ENCODE results near the gene FAM149A. TPM values are rescaled to one million over a fixed set of nuclear protein-coding genes. Genes with fewer than 3 reads are reported as not detected.

Gene FAM149A
- under 1 TPM in 1 of 2 experiments, not detected in 1; 0.38 TPM for total RNA-seq

DNA sequence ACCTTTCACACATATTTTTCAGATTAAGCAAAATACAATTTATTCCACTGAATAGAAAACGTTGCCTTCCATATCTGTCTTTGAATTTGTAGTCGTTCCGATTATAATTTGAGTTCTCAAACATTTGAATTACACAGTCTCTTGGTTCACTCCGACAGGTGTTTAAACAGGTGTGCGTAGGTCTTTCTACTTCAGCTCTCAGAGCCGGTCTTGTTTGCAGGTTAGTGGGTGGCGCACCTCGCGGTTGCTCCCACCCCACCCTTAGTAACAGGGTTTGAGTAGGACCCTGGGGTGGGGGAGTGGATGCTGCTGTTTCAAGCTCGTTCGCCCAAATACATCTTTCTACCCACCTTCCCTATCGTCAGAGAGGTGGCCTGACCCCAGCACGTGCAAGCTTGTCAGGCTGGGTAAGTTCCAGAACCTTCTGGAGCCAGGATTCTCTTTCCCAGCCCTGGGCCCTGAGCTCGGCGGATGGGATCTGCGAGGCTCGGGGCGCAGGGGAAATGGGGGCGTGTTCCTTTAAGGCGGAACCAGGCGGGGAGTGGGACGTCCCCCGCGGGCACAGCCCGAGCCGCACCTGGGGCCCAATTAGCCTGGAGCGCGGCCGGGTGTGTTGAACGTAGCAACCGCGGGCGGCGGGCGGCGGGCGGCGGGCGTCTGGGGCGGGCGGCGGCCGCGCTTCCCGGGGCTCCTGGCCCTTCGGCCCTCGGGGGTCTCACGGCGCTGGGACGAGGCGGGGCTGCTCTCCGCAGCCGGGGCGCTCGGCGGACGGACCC lies at the start of gene FAM149A:
TSS of gene FAM149A (plus strand) at position 591 of the 776 bp plus-strand sequence.
- DNase-seq = peak; percentile 39
- no peaks in the 10 kb centered on the region for H3K9me3 Mint-ChIP-seq
- H3K27me3 Mint-ChIP-seq = peaks cover 41% of the 10 kb centered on the region
- ChIA-PET POLR2A (no interaction called here), CTCF (interaction anchor here (0.6 kb wide), 2 partner anchors 198 to 642 kb away, joined by 3 read pairs; no protein-coding TSS in a partner anchor)
- H3K36me3 Mint-ChIP-seq (ENCODE audit: low read depth) = no peaks in the 10 kb centered on the region
- peaks cover 4% of the 10 kb centered on the region for H3K4me1 Mint-ChIP-seq
- H3K4me3 Mint-ChIP-seq = no peak within 1 kb of the TSS
- no peak within 1 kb of the TSS for H3K27ac Mint-ChIP-seq

DNA sequence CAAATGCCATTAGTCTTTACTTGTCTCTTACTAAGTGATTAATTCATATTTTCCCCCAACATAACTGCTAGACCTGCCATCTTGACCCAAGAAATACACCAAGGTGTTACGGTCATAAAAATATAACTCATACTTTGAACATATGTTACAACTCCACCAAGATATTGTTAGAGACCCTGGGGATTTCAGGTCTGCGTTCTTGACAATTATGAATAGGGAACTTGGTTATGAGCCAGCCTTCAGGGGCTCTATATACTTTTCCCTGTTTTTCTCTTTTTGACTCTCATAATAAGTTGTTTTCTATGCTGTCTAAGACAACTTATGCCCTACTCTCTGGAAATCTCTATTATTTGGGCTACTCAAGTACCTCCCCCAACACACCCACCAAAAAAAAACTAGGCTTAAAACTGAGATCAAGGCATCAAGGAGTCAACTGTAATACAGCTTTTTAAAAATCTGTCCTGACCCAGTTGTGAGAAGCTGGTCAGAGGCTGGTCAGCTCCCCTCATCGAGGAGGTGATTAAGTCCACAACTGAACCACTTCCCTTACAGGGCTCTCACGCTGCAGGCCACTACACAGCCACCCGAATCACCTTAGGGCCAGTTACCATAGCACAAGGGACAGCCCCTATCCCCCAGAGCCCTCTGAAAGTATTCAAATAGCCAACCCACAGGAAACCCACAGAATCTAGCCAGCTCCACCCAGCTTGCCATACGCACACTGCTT lies 46.1 kb upstream of the FAM149A start:
- peak; percentile 29 for DNase-seq
- H3K36me3 Mint-ChIP-seq (ENCODE audit: low read depth) = peaks cover 2% of the 10 kb centered on the region
- peaks cover 10% of the 10 kb centered on the region for H3K4me1 Mint-ChIP-seq
- H3K9me3 Mint-ChIP-seq = peaks cover 5% of the 10 kb centered on the region
- CTCF ChIA-PET = interaction anchor here (1.0 kb wide), 1 partner anchor 21 kb away, joined by 3 read pairs; no protein-coding TSS in a partner anchor
- POLR2A ChIA-PET = no interaction called here
- H3K27me3 Mint-ChIP-seq = peaks cover 11% of the 10 kb centered on the region
- no peak overlapping the region for H3K4me3 Mint-ChIP-seq
- no peak overlapping the region for H3K27ac Mint-ChIP-seq

DNA sequence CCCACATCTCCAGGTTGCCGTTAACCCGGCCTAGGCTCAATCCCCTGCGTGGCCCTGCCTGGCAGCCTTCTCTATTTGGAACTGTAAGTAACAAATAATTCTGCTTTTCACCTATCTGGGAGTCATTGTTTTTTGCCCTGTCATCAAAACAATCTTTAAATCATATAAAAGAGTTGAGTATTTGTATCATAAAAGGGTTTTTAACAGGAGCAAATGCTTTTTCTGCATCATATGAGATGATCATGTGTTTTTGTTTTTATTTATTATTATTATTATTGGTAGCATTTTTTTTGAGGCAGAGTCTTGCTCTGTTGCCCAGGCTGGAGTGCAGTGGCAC lies 45.6 kb upstream of the FAM149A start:
- H3K36me3 Mint-ChIP-seq (ENCODE audit: low read depth) = peaks cover 2% of the 10 kb centered on the region
- no peak overlapping the region for H3K27ac Mint-ChIP-seq
- no peak for DNase-seq
- H3K4me1 Mint-ChIP-seq = peaks cover 10% of the 10 kb centered on the region
- peaks cover 5% of the 10 kb centered on the region for H3K9me3 Mint-ChIP-seq
- ChIA-PET POLR2A (no interaction called here), CTCF (interaction anchor here (1.0 kb wide), 1 partner anchor 22 kb away, joined by 3 read pairs; no protein-coding TSS in a partner anchor)
- H3K27me3 Mint-ChIP-seq = peaks cover 14% of the 10 kb centered on the region
- H3K4me3 Mint-ChIP-seq = no peak overlapping the region

DNA sequence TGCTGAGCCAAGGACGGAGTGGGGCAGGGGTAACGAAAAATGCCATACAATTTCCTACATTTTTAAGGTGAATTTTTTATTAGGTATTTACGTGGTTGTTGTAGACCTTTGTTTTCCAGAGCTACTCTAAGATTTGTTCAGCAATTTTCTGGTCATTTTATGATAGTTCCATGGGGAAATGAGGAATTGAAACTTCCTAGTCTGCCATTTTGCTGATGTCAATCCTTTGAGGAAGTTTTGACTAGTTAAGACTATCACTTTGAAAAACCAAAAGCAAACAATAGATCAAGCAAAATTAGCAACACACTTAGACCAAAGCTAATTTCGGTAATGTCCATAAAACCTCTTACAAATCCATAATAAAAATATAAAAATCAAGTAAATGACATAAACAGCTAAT lies 42.6 kb upstream of the FAM149A start:
- H3K4me3 Mint-ChIP-seq = no peak overlapping the region
- no peak for DNase-seq
- H3K9me3 Mint-ChIP-seq = peaks cover 5% of the 10 kb centered on the region
- H3K36me3 Mint-ChIP-seq (ENCODE audit: low read depth) = peaks cover 2% of the 10 kb centered on the region
- H3K27me3 Mint-ChIP-seq = peaks cover 16% of the 10 kb centered on the region
- CTCF ChIA-PET = interaction anchor here (1.5 kb wide), 1 partner anchor 24 kb away, joined by 4 read pairs; no protein-coding TSS in a partner anchor
- H3K27ac Mint-ChIP-seq = no peak overlapping the region
- peaks cover 10% of the 10 kb centered on the region for H3K4me1 Mint-ChIP-seq
- POLR2A ChIA-PET = no interaction called here

DNA sequence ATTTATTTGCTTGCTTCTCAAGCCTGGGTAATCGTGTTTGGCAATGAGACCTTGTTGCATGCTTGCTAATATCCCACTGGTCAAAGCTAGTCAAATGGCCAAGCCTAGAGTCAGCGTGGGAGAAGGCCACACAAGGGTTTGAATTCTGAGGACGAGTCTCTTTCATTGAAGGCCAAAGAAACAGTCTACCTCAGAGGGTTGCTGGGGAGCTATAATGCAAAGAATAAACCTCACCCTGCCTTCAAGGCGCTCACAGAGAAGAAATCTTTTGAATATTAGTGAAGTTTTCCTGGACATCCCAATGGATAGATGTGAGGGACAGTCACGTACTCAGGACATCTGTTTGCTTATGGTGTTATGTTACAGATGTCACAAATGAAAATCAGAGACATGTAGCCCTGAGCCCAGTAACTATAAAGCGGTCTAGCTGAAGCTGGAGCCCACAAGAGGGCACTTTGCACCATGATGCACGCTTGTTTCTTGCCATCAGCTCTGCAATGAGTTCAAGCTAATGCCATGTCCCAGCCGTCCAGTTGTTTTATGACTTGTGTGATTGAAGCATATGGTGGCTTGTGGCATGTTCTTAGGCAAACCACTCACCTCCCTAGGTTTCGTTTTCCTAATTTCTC lies 36.6 kb upstream of the FAM149A start:
- CTCF ChIA-PET = interaction anchor here (0.8 to 3.2 kb wide), 8 partner anchors 9 to 136 kb away, joined by 3 to 37 read pairs (median 6); partner anchors contain the start of gene CYP4V2
- peaks cover 5% of the 10 kb centered on the region for H3K27me3 Mint-ChIP-seq
- POLR2A ChIA-PET = interaction anchor here (2.4 kb wide), 1 partner anchor 124 kb away, joined by 12 read pairs; the partner anchor contains the start of gene CYP4V2
- H3K4me1 Mint-ChIP-seq = peaks cover 15% of the 10 kb centered on the region
- no peaks in the 10 kb centered on the region for H3K9me3 Mint-ChIP-seq
- H3K4me3 Mint-ChIP-seq = no peak overlapping the region
- H3K36me3 Mint-ChIP-seq (ENCODE audit: low read depth) = no peaks in the 10 kb centered on the region
- H3K27ac Mint-ChIP-seq = no peak overlapping the region
- DNase-seq = peak; percentile 51

DNA sequence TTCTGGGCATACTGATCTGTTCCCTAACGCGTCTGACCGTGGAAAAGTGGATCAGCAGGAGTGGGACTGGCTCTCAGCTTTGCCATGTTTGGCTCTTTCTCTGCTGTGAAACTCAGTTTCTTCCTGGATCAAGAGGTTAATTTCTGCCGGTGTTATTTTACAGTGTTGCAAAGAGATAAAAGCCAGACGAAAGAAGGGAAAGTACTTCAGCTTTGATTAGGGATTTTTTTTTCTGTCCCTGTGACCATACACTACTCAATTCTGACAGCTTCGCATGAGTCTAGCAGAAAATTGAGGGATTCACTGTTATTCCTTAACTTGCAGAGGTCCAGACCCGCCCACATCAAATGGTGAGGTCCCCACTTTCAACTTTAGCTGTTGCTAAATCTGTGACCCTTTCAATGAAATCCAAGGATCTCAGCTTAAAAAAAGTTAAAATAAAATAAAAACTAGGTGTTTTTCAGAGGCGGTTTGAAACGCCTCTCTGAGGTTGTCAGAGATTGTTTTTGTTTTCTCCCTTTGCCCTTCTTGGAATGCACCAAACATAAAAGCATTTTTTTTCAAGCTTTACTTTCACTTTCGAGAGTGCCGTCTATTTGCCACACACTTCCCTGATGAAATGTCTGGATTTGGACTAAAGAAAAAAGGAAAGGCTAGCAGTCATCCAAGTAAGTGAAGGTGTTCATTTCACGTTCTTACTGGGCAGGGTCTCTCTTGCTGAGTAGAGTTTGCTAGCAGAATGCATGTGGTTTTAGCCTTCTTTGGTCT lies 35.7 kb upstream of the FAM149A start, which contains the start of gene TLR3:
TSS of gene TLR3 (plus strand) at position 576 of the 768 bp plus-strand sequence. CDS start 7,464 bp downstream, outside the sequence.
- no peak for DNase-seq
- Mint-ChIP-seq H3K9me3 (no peaks in the 10 kb centered on the region), H3K36me3 (ENCODE audit: low read depth) (no peaks in the 10 kb centered on the region), H3K4me3 (peak within 1 kb of the TSS; percentile 69), H3K27ac (no peak within 1 kb of the TSS), H3K27me3 (peaks cover 4% of the 10 kb centered on the region), H3K4me1 (peaks cover 15% of the 10 kb centered on the region)
- POLR2A ChIA-PET = interaction anchor here (0.8 to 2.4 kb wide), 2 partner anchors 76 to 123 kb away, joined by 4 to 12 read pairs; partner anchors contain the start of gene CYP4V2
- CTCF ChIA-PET = interaction anchor here (0.7 to 3.2 kb wide), 8 partner anchors 8 to 518 kb away, joined by 3 to 37 read pairs (median 6); partner anchors contain the start of gene CYP4V2

DNA sequence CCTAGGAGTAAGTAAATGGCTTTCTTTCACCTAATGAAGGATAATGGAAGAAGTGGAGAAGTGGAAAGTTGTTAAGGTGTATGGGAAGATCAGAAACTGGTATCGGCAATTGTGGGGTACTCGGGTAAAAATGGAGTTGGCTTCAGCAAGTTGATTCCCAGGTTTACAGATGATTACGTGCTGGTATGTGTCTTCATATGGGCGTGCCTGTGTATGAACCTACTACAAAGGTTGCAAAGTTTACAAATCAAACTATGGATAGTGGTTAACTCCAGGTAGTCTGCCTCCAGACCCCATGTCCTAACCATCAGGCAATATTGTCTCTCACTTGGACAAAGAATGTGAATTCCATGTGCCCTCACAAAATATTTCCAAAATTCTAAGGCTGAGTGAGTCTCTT lies 34.8 kb upstream of the FAM149A start:
- peaks cover 2% of the 10 kb centered on the region for H3K27me3 Mint-ChIP-seq
- DNase-seq = no peak
- no peaks in the 10 kb centered on the region for H3K36me3 Mint-ChIP-seq (ENCODE audit: low read depth)
- ChIA-PET CTCF (interaction anchor here (3.1 to 3.2 kb wide), 2 partner anchors 67 to 122 kb away, joined by 21 to 37 read pairs; partner anchors contain the start of gene CYP4V2), POLR2A (no interaction called here)
- peak overlapping the region; percentile 69 for H3K4me3 Mint-ChIP-seq
- H3K27ac Mint-ChIP-seq = no peak overlapping the region
- peaks cover 15% of the 10 kb centered on the region for H3K4me1 Mint-ChIP-seq
- no peaks in the 10 kb centered on the region for H3K9me3 Mint-ChIP-seq

DNA sequence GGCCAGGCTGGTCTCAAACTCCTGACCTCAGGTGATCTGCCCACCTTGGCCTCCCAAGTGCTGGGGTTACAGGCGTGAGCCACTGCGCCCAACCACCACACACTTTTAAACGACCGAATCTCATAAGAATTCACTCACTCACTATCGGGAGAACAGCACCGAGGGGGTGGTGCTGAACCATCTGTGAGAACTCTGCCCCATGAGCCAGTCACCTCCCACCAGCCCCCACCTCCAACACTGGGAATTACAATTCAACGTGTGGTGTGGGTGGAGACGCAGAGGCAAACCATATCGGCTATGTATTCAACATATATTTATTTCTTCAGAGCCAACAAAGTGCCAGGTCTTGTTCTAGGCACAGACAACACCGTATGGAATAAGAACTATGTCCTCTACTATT lies 32.0 kb upstream of the FAM149A start:
- DNase-seq = no peak
- no peaks in the 10 kb centered on the region for H3K36me3 Mint-ChIP-seq (ENCODE audit: low read depth)
- peaks cover 14% of the 10 kb centered on the region for H3K4me1 Mint-ChIP-seq
- H3K27me3 Mint-ChIP-seq = no peaks in the 10 kb centered on the region
- no peak overlapping the region for H3K4me3 Mint-ChIP-seq
- CTCF ChIA-PET = no interaction called here
- no peaks in the 10 kb centered on the region for H3K9me3 Mint-ChIP-seq
- no peak overlapping the region for H3K27ac Mint-ChIP-seq
- POLR2A ChIA-PET = no interaction called here

DNA sequence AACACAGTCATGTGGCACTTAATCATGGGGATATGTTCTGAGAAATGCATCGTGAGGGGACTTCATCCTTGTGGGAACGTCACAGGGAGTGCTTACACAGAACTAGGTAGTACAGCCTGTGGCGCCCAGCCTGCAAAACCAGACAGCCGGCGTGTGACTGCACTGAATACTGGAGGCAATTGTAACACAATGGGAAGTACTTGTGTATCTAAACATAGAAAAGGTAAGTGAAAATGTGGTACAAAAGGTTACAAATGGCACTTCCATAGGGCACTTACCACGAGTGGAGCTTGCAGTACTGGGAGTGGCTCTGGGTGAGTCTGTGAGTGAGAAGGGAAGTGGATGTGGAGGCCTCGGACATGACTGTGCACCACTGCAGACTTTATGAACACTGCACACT lies 30.3 kb upstream of the FAM149A start:
- Mint-ChIP-seq H3K9me3 (no peaks in the 10 kb centered on the region), H3K27ac (no peak overlapping the region), H3K27me3 (no peaks in the 10 kb centered on the region), H3K4me3 (no peak overlapping the region), H3K36me3 (ENCODE audit: low read depth) (no peaks in the 10 kb centered on the region), H3K4me1 (peaks cover 8% of the 10 kb centered on the region)
- POLR2A ChIA-PET = no interaction called here
- CTCF ChIA-PET = no interaction called here
- DNase-seq = no peak

DNA sequence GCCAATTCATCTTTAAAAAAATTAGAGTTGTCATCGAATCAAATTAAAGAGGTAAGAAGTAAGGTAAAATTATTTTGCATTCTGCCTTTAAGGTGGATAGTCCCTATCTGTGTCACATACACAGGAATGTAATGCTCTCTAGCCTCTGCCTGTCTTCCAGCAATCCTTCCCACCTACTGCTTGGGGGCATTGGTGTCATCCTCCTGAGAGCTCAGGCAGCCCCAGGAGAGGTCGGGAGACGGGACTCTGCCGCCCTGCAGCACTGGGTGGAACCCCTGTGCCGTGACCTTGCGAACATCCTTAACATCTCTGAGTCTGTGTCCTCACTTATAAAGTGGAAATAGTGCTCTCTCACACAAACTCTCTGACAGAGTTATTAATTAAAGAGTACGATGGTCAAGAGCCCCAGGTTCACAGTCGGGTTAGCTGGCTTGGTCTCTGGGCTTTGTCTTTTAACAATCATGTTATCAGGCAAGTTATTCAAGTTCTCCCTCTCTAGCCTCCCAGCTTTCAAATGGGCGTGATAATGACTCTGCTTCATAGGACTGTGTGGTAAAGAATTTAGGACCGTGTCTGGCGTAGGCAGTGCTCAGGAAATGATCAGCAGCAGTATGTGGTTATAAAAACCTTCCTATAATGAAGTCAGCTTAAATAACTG lies 25.4 kb upstream of the FAM149A start:
- CTCF ChIA-PET = interaction anchor here (1.1 kb wide), 1 partner anchor 12 kb away, joined by 3 read pairs; no protein-coding TSS in a partner anchor
- H3K27me3 Mint-ChIP-seq = no peaks in the 10 kb centered on the region
- H3K4me3 Mint-ChIP-seq = no peak overlapping the region
- DNase-seq = no peak
- H3K9me3 Mint-ChIP-seq = no peaks in the 10 kb centered on the region
- POLR2A ChIA-PET = no interaction called here
- H3K36me3 Mint-ChIP-seq (ENCODE audit: low read depth) = no peaks in the 10 kb centered on the region
- no peaks in the 10 kb centered on the region for H3K4me1 Mint-ChIP-seq
- no peak overlapping the region for H3K27ac Mint-ChIP-seq

DNA sequence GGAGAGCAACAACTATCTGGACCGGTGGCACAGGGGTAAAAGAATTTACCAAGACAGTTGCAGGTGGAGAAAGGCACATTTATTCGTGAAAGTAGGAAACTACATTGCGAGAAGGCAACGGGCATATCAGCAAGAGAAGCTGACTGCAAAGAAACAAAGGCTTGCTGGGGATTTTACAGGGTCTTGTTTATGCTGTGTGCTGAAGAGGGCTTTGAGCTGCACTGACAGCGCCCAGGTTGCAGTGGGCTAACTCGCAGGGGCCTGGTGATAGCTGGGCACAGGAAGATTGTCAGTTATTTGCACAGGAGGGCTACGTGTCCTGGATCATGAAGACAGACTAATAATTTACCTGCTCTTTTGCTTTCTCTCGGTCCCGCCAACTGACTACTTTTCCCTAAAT lies 24.8 kb upstream of the FAM149A start:
- Mint-ChIP-seq H3K27me3 (no peaks in the 10 kb centered on the region), H3K4me3 (no peak overlapping the region), H3K36me3 (ENCODE audit: low read depth) (no peaks in the 10 kb centered on the region), H3K4me1 (no peaks in the 10 kb centered on the region), H3K27ac (no peak overlapping the region), H3K9me3 (no peaks in the 10 kb centered on the region)
- CTCF ChIA-PET = interaction anchor here (1.1 kb wide), 1 partner anchor 13 kb away, joined by 3 read pairs; no protein-coding TSS in a partner anchor
- no peak for DNase-seq
- POLR2A ChIA-PET = no interaction called here

Data from activated CD4-positive, alpha-beta memory T cell treated with anti-CD3 and anti-CD28 coated beads, Interleukin-2, amount 10 ng/mL, durations not matched to agents 7 days and 5 days (primary cell).